ENCODE measurements around the gene SUPT4H1. TPM values are rescaled to one million over a fixed set of nuclear protein-coding genes. Genes with fewer than 3 reads are reported as not detected.

The SUPT4H1 gene
- total RNA-seq, 1 donor from 2014 or later: 150 TPM

GRCh38 chr17:58390884-58391283 is 38.9 kb upstream of the SUPT4H1 start:
- H3K4me3 Mint-ChIP-seq (ENCODE audit: unreplicated experiment): no peak overlapping the region
- TF ChIP-seq, protein P1, sequence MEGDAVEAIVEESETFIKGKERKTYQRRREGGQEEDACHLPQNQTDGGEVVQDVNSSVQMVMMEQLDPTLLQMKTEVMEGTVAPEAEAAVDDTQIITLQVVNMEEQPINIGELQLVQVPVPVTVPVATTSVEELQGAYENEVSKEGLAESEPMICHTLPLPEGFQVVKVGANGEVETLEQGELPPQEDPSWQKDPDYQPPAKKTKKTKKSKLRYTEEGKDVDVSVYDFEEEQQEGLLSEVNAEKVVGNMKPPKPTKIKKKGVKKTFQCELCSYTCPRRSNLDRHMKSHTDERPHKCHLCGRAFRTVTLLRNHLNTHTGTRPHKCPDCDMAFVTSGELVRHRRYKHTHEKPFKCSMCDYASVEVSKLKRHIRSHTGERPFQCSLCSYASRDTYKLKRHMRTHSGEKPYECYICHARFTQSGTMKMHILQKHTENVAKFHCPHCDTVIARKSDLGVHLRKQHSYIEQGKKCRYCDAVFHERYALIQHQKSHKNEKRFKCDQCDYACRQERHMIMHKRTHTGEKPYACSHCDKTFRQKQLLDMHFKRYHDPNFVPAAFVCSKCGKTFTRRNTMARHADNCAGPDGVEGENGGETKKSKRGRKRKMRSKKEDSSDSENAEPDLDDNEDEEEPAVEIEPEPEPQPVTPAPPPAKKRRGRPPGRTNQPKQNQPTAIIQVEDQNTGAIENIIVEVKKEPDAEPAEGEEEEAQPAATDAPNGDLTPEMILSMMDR (IDR thresholded peaks at IDR 0.05; ENCODE audit: unreplicated experiment): no peak
- peaks cover 8% of the 10 kb centered on the region for H3K4me1 Mint-ChIP-seq (ENCODE audit: unreplicated experiment)
- H3K27ac Mint-ChIP-seq (ENCODE audit: unreplicated experiment): no peak overlapping the region
- H3K36me3 Mint-ChIP-seq (ENCODE audit: low read depth, unreplicated experiment): no peaks in the 10 kb centered on the region
- H3K27me3 Mint-ChIP-seq (ENCODE audit: unreplicated experiment): peaks cover 5% of the 10 kb centered on the region
- no peak for DNase-seq (ENCODE audit: low spot score)
- no peaks in the 10 kb centered on the region for H3K9me3 Mint-ChIP-seq (ENCODE audit: unreplicated experiment)

- H3K27me3 Mint-ChIP-seq (ENCODE audit: unreplicated experiment): peaks cover 5% of the 10 kb centered on the region
- H3K4me1 Mint-ChIP-seq (ENCODE audit: unreplicated experiment): peaks cover 14% of the 10 kb centered on the region
- H3K4me3 Mint-ChIP-seq (ENCODE audit: unreplicated experiment): no peak overlapping the region
- no peak for DNase-seq (ENCODE audit: low spot score)
- no peaks in the 10 kb centered on the region for H3K36me3 Mint-ChIP-seq (ENCODE audit: low read depth, unreplicated experiment)
- no peaks in the 10 kb centered on the region for H3K9me3 Mint-ChIP-seq (ENCODE audit: unreplicated experiment)
- TF ChIP-seq, protein P1 (IDR thresholded peaks at IDR 0.05; ENCODE audit: unreplicated experiment): no peak
- H3K27ac Mint-ChIP-seq (ENCODE audit: unreplicated experiment): no peak overlapping the region
Measured at GRCh38 chr17:58388302-58389190, 36.5 kb upstream of the SUPT4H1 start.

GRCh38 chr17:58387834-58388233 is 35.8 kb upstream of the SUPT4H1 start:
- no peak for DNase-seq (ENCODE audit: low spot score)
- peaks cover 5% of the 10 kb centered on the region for H3K27me3 Mint-ChIP-seq (ENCODE audit: unreplicated experiment)
- TF ChIP-seq, protein P1 (IDR thresholded peaks at IDR 0.05; ENCODE audit: unreplicated experiment): no peak
- no peak overlapping the region for H3K27ac Mint-ChIP-seq (ENCODE audit: unreplicated experiment)
- no peaks in the 10 kb centered on the region for H3K9me3 Mint-ChIP-seq (ENCODE audit: unreplicated experiment)
- H3K36me3 Mint-ChIP-seq (ENCODE audit: low read depth, unreplicated experiment): no peaks in the 10 kb centered on the region
- peaks cover 14% of the 10 kb centered on the region for H3K4me1 Mint-ChIP-seq (ENCODE audit: unreplicated experiment)
- no peak overlapping the region for H3K4me3 Mint-ChIP-seq (ENCODE audit: unreplicated experiment)

DNA sequence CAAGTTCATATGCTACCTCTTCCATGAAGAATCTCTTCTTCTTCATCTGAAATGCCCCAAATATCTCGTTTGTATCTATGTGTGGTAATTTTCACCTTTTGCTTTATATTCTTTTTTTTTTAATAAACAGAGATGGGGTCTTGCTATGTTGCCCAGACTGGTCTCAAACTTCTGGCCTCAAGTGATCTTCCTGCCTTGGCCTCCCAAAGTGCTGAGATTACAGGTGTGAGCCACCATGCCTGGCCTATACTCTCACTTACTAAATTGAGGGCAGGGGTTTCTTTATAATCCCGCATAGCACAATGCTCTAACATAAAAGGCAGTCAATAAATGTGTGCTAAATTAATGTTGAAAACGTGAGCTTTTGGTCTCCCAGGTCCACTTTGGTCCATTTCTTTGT is 34.7 kb upstream of the SUPT4H1 start:
- no peaks in the 10 kb centered on the region for H3K9me3 Mint-ChIP-seq (ENCODE audit: unreplicated experiment)
- no peak for DNase-seq (ENCODE audit: low spot score)
- no peak overlapping the region for H3K27ac Mint-ChIP-seq (ENCODE audit: unreplicated experiment)
- peaks cover 5% of the 10 kb centered on the region for H3K27me3 Mint-ChIP-seq (ENCODE audit: unreplicated experiment)
- TF ChIP-seq, protein P1 (IDR thresholded peaks at IDR 0.05; ENCODE audit: unreplicated experiment): no peak
- peaks cover 24% of the 10 kb centered on the region for H3K4me1 Mint-ChIP-seq (ENCODE audit: unreplicated experiment)
- no peak overlapping the region for H3K4me3 Mint-ChIP-seq (ENCODE audit: unreplicated experiment)
- H3K36me3 Mint-ChIP-seq (ENCODE audit: low read depth, unreplicated experiment): no peaks in the 10 kb centered on the region

GRCh38 chr17:58385359-58385899 is 33.4 kb upstream of the SUPT4H1 start:
- Mint-ChIP-seq H3K36me3 (ENCODE audit: low read depth, unreplicated experiment) (no peaks in the 10 kb centered on the region), H3K27ac (ENCODE audit: unreplicated experiment) (no peak overlapping the region), H3K9me3 (ENCODE audit: unreplicated experiment) (no peaks in the 10 kb centered on the region), H3K27me3 (ENCODE audit: unreplicated experiment) (peaks cover 5% of the 10 kb centered on the region), H3K4me3 (ENCODE audit: unreplicated experiment) (no peak overlapping the region), H3K4me1 (ENCODE audit: unreplicated experiment) (peaks cover 24% of the 10 kb centered on the region)
- TF ChIP-seq, protein P1 (IDR thresholded peaks at IDR 0.05; ENCODE audit: unreplicated experiment): no peak
- no peak for DNase-seq (ENCODE audit: low spot score)
